Ammon's horn (tissue), 1 donor: ENCODE data around the gene MYO3B.

Experiments used
- DNase-seq: peaks from one replicate; pipeline ENCODE4 v3.0.0-alpha.2; 2016; ENCODE audit warnings: low spot score

Gene MYO3B

GRCh38 chr2:170371231-170371998 lies 193.5 kb downstream of the MYO3B start:
- DNase-seq: no peak

GRCh38 chr2:170375192-170375591 lies 197.2 kb downstream of the MYO3B start:
- no peak for DNase-seq

GRCh38 chr2:170377500-170378207 lies 199.7 kb downstream of the MYO3B start:
- no peak for DNase-seq

GRCh38 chr2:170380267-170380666 lies 202.3 kb downstream of the MYO3B start:
- no peak for DNase-seq

GRCh38 chr2:170381678-170382077 lies 203.7 kb downstream of the MYO3B start:
- no peak for DNase-seq

DNA sequence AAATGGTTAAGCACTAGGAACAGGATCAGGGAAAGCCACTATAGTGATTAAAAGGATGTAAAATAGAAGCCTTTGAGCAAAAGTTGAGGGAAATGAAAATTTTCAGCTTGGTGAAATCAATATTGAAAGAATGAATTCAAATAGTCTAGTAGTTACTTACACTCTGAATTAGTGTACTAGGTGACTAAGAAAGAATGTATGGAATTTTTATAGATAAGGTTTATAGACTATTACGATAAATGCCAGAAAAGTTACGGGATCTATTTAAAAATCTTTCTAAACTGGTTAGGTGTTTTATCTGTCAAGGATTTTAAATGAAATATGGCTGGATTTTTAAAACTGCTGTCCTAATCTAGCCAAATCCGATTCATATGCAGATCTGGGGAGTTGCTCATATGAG lies 208.6 kb downstream of the MYO3B start:
- DNase-seq: no peak

GRCh38 chr2:170391018-170391417 lies 213.1 kb downstream of the MYO3B start:
- no peak for DNase-seq

DNA sequence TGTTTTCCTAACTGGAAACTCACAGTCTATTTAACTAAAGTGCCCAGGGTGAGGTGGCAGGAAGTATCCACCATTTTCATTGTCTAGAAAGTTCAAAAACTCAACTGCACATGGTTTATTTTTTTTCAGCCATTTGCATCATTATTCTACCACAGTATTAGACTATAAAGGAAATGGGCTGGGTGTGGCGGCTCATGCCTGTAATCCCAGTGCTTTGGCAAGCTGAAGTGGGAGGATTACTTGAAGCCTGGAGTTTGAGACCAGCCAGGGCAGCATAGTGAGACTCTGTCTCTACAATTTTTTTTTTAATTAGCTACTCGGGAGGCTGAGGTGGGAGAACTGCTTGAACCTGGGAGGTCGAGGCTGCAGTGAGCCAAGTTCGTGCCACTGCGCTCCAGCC lies 213.8 kb downstream of the MYO3B start:
- DNase-seq: no peak

- no peak for DNase-seq
Observed at GRCh38 chr2:170393861-170394498, 216.0 kb downstream of the MYO3B start.

DNA sequence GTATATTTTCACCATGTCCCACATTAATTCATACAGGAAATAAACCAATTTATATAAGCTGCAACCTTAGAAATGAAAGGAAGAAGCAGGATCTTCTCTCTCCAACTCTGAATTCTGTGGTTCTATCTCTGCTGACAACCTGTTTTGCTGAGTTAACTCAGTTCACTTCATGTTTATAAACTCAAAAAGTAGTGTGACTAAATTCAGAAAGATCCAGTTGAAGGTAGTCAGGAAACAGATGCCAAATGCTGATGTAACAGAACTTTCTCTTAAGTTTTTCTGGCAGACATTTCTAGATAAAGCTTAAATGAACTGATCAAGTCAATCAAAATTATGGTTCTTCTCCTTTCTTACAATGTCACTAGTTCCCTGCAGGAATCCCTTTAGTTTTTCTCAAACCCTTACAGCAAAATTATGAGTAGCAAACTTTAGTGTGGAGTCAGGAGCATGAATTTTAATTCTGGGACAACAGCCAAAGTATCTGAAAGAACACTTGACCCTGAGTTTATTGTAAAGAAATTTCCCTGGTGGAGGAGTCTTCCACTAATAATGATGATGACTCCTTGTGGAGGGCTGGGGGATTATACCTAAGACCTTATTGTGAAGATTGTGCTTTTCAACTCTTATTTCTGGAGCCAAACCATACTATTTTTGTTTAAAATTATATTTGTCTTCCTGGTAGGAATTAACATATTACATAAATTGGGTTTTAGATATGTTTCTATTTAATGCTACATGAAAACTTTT lies 216.9 kb downstream of the MYO3B start:
- no peak for DNase-seq

GRCh38 chr2:170396799-170397459 lies 219.0 kb downstream of the MYO3B start:
- no peak for DNase-seq

DNA sequence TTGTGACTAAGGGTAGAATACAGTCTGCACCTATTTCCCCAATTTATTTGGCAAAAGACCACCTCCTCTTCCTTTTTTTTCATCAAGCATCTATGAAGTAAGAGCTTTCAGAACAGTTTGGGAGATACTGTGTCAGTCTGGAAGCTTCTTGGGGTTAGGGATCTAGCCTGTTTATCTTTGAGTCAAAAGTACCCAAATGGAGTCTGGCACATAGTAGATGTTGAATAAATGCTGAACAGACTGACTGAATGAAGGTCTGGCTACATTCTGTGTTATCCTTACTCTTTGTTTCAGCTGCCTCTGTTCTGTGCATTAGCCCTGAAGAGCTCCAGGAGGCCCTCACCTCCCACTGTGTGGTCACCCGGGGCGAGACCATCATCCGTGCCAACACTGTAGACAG lies 223.2 kb downstream of the MYO3B start:
- DNase-seq: no peak

- no peak for DNase-seq
Observed at GRCh38 chr2:170404846-170405245, 226.9 kb downstream of the MYO3B start.

- no peak for DNase-seq
Observed at GRCh38 chr2:170405326-170405725, 227.4 kb downstream of the MYO3B start.

DNA sequence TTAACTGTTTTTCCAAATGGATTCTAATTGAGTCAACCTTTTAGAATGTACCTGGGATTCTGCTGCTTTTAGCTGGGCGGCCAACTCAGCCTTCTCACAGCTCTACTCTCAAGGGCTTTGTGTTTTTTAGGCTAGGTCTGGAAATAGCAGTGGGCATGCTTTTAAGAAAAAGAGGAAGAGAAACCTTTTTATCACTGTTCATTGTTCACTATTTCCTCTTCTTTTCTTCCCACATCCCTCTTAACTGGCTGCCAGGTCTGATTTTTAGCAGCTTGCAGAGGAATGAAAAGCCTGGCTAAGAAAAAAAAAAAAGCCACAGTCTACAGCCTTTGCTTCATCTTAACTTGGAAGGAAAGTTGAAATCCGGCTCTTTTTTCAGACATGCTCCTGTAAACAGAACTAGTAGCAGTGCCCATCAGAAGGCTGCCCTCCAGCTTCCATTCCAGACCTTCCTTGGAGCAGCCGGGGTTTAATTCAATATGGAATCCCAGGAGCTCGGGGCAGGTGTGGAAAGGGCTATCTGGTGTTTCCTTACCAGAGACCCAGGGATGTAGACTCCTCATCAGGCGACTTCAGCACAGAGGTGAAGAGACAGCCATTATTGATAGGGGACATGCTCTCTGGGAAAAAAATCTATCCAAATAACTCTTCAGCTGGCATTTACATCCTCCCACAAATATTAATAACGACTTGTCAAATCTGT lies 230.7 kb downstream of the MYO3B start:
- peak; percentile 13 for DNase-seq

GRCh38 chr2:170409164-170409535 lies 231.2 kb downstream of the MYO3B start:
- peak; percentile 78 for DNase-seq

DNA sequence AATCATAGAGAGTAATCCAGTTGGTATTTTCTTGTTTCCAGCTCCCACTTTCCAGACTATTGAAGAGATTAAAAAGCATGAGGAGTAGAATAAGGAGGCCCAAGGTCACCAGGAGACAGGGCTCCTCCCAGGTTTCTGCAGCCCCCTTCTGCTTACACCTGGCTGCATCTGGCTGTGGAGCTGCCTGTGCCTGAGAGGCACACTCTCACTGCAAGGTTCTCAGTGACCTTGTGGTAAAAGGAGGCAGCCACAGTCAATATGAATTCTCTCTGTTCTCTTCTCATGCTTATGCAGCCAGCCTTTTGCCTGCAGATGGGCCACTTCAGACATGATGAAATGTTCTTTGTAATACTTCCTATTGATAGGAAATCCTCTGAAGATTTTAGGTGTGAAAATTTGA lies 233.7 kb downstream of the MYO3B start:
- no peak for DNase-seq

- no peak for DNase-seq
Observed at GRCh38 chr2:170420961-170421687, 243.2 kb downstream of the MYO3B start.

- DNase-seq: no peak
Observed at GRCh38 chr2:170423919-170424318, 246.0 kb downstream of the MYO3B start.

DNA sequence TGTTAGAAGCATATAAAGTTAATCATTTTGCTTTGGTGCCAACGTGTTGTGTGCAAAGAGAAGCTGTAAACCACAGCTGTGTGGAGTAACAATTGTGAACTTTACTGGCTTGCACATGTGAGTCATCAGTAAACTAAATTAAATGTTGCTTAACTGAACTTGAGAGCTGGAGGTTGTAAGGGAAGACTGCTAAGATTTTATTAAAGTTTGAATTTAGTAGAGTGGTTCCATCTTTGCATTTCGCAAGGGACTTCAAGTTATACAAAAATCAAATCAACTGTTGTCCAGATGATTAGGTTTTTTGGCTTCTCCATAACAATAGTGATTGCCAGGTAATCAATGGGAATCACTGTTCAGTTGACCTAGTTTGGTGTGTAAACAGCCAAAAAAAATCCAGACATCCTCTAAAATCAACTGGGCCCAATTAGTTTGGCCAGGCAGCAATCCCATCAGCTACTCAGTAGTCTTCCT lies 247.4 kb downstream of the MYO3B start:
- DNase-seq: no peak
